ENCODE results near the gene HSPA1L. TPM values are rescaled to one million over a fixed set of nuclear protein-coding genes. Genes with fewer than 3 reads are reported as not detected.

Gene HSPA1L
- 1.2 and 1.5 TPM in 2 replicates for total RNA-seq

GRCh38 chr6:31815025-31815838 is at the start of gene HSPA1L, which contains the start of gene HSPA1A:
Gene HSPA1L (minus strand): TSS chr6:31815283. CDS start chr6:31811972, 3,311 bp downstream.
Gene HSPA1A (plus strand): TSS chr6:31815543. CDS start chr6:31815757, 214 bp downstream.

GRCh38 chr6:31862344-31863235 is 47.5 kb upstream of the HSPA1L start, which contains the start of gene NEU1:
Gene NEU1 (minus strand): TSS chr6:31862821. CDS start chr6:31862776, 45 bp downstream.

GRCh38 chr6:31827286-31828079 is 12.4 kb upstream of the HSPA1L start, which contains the start of gene HSPA1B:
Gene HSPA1B (plus strand): TSS chr6:31827738. CDS start chr6:31827951, 213 bp downstream.

GRCh38 chr6:31806470-31807272 is 8.4 kb downstream of the HSPA1L start, which contains the start of gene LSM2:
Gene LSM2 (minus strand): TSS chr6:31806966. CDS start chr6:31806757, 209 bp downstream.

GRCh38 chr6:31795616-31796298 is 19.3 kb downstream of the HSPA1L start, which contains the start of gene VARS1:
Gene VARS1 (minus strand): TSS chr6:31795752. CDS start chr6:31795217, 535 bp downstream.

GRCh38 chr6:31776989-31777666 is 38.0 kb downstream of the HSPA1L start, which contains the start of gene VWA7:
Gene VWA7 (minus strand): TSS chr6:31777328. CDS start chr6:31776779, 549 bp downstream.

GRCh38 chr6:31762356-31762755 is 52.7 kb downstream of the HSPA1L start, which contains the start of gene SAPCD1:
Gene SAPCD1 (plus strand): TSS chr6:31762656. CDS start chr6:31763055, 399 bp downstream.

Other genes with a start within 250 kb of the HSPA1L start
- not detected in 2 replicates for gene LTA, start 243.0 kb downstream of the HSPA1L start, total RNA-seq
- gene TNF, start 239.7 kb downstream of the HSPA1L start, total RNA-seq: not detected in 2 replicates
- 2.9 and 3.2 TPM in 2 replicates for gene LTB, start 232.9 kb downstream of the HSPA1L start, total RNA-seq
- gene LST1, start 229.0 kb downstream of the HSPA1L start, total RNA-seq: 0.11 and 0.26 TPM in 2 replicates
- not detected in 2 replicates for gene NCR3, start 222.3 kb downstream of the HSPA1L start, total RNA-seq
- gene AIF1, start 200.0 kb downstream of the HSPA1L start, total RNA-seq: 0.17 TPM in 1 of 2 replicates, not detected in the other
- 21.8 and 25.5 TPM in 2 replicates for gene PRRC2A, start 194.6 kb downstream of the HSPA1L start, total RNA-seq
- 105 and 110 TPM in 2 replicates for gene BAG6, start 162.6 kb downstream of the HSPA1L start, total RNA-seq
- 0.52 and 0.54 TPM in 2 replicates for gene APOM, start 159.4 kb downstream of the HSPA1L start, total RNA-seq
- gene C6orf47, start 154.5 kb downstream of the HSPA1L start, total RNA-seq: 22.6 and 24.2 TPM in 2 replicates
- gene GPANK1, start 150.3 kb downstream of the HSPA1L start, total RNA-seq: 14.0 and 14.5 TPM in 2 replicates
- gene CSNK2B, start 149.2 kb downstream of the HSPA1L start, total RNA-seq: 71.8 and 77.7 TPM in 2 replicates
- gene LY6G5B, start 145.3 kb downstream of the HSPA1L start, total RNA-seq: 1.4 and 1.9 TPM in 2 replicates
- gene LY6G5C, start 134.2 kb downstream of the HSPA1L start, total RNA-seq: 1.4 and 1.5 TPM in 2 replicates
- gene ABHD16A, start 112.0 kb downstream of the HSPA1L start, total RNA-seq: 52.7 and 62.4 TPM in 2 replicates
- not detected in 2 replicates for gene LY6G6F, start 108.4 kb downstream of the HSPA1L start, total RNA-seq
- gene LY6G6D, start 99.9 kb downstream of the HSPA1L start, total RNA-seq: not detected in 2 replicates
- gene LY6G6C, start 93.5 kb downstream of the HSPA1L start, total RNA-seq: not detected in 2 replicates
- not detected in 2 replicates for gene MPIG6B, start 91.9 kb downstream of the HSPA1L start, total RNA-seq
- gene DDAH2, start 86.0 kb downstream of the HSPA1L start, total RNA-seq: 122 and 139 TPM in 2 replicates
- gene CLIC1, start 78.8 kb downstream of the HSPA1L start, total RNA-seq: 545 and 566 TPM in 2 replicates
- gene MSH5, start 75.3 kb downstream of the HSPA1L start, total RNA-seq: 2.3 and 3.0 TPM in 2 replicates
- gene SAPCD1, start 52.6 kb downstream of the HSPA1L start, total RNA-seq: 2.2 and 8.0 TPM in 2 replicates
- gene VWA7, start 38.0 kb downstream of the HSPA1L start, total RNA-seq: 0.09 and 0.22 TPM in 2 replicates
- 31.2 and 36.4 TPM in 2 replicates for gene VARS1, start 19.5 kb downstream of the HSPA1L start, total RNA-seq
- gene LSM2, start 8.3 kb downstream of the HSPA1L start, total RNA-seq: 22.2 and 26.3 TPM in 2 replicates
- gene HSPA1A, start 260 bp upstream of the HSPA1L start, total RNA-seq: 78.6 and 81.2 TPM in 2 replicates
- gene HSPA1B, start 12.5 kb upstream of the HSPA1L start, total RNA-seq: 16.9 and 34.6 TPM in 2 replicates
- 43.3 and 54.0 TPM in 2 replicates for gene NEU1, start 47.5 kb upstream of the HSPA1L start, total RNA-seq
- gene SLC44A4, start 63.7 kb upstream of the HSPA1L start, total RNA-seq: not detected in 2 replicates
- gene EHMT2, start 82.4 kb upstream of the HSPA1L start, total RNA-seq: 24.9 and 29.6 TPM in 2 replicates
- 2.4 and 2.8 TPM in 2 replicates for gene ZBTB12, start 86.8 kb upstream of the HSPA1L start, total RNA-seq
- gene C2, start 112.4 kb upstream of the HSPA1L start, total RNA-seq: 0.17 and 0.22 TPM in 2 replicates
- 0.09 and 0.22 TPM in 2 replicates for gene CFB, start 130.8 kb upstream of the HSPA1L start, total RNA-seq
- 68.1 and 76.8 TPM in 2 replicates for gene NELFE, start 143.7 kb upstream of the HSPA1L start, total RNA-seq
- 23.6 and 24.9 TPM in 2 replicates for gene SKIC2, start 143.9 kb upstream of the HSPA1L start, total RNA-seq
- gene DXO, start 156.9 kb upstream of the HSPA1L start, total RNA-seq: 7.3 and 8.3 TPM in 2 replicates
- 1.0 and 1.3 TPM in 2 replicates for gene C4A, start 166.8 kb upstream of the HSPA1L start, total RNA-seq
- 1.1 and 1.3 TPM in 2 replicates for gene C4B, start 199.5 kb upstream of the HSPA1L start, total RNA-seq
- under 0.01 TPM in 2 replicates for gene CYP21A2, start 223.1 kb upstream of the HSPA1L start, total RNA-seq